DMS153 (cell line): Measurements from ENCODE around the gene FBXW2.

ENCODE experiments used
- DNase-seq: peaks from one replicate; lab custom pipeline; 2025; lab: John Stamatoyannopoulos, UW

Gene FBXW2

DNA sequence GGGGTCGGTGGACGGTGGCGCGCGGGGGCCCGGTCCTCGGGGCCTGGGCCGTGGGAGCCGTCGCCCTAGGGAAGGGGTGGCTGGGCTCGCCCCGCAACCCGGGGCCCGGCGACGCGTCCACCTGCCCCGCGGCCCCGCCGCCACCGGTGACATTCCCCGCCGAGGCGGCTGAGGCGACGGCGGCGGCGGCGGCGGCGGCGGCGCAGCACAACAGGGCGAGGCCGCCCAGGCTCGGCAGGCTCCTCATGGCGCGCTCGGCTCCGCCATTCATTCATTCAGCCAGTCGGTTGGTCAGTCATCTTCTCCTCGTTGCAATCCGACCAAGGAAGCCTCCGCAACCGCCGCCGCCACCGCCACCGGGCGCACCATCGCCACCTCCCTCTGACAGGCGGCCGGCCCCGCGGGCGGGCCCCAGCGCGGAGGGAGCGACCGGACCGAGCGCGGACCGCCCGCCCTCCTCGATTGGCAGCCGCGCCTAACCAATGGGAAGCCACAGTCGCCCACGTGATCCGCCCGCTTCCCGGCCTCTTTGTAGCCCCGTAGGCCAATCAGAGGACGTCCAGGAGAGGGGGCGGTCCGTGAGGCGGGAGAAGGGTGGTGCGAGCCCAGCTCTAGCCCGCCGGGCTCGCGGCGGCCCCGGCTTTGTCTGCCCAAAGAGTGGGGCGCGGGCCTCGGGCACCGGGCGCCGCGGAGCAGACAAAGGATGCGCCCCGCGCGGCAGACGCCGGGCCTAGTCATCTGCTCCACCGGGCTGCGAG, 78.9 kb downstream of the FBXW2 start, which contains the start of gene MEGF9:
Gene MEGF9 (minus strand): TSS at position 383 of the 758 bp plus-strand sequence. CDS start 112 bp downstream, at position 271.
- peak; percentile 95 for DNase-seq

DNA sequence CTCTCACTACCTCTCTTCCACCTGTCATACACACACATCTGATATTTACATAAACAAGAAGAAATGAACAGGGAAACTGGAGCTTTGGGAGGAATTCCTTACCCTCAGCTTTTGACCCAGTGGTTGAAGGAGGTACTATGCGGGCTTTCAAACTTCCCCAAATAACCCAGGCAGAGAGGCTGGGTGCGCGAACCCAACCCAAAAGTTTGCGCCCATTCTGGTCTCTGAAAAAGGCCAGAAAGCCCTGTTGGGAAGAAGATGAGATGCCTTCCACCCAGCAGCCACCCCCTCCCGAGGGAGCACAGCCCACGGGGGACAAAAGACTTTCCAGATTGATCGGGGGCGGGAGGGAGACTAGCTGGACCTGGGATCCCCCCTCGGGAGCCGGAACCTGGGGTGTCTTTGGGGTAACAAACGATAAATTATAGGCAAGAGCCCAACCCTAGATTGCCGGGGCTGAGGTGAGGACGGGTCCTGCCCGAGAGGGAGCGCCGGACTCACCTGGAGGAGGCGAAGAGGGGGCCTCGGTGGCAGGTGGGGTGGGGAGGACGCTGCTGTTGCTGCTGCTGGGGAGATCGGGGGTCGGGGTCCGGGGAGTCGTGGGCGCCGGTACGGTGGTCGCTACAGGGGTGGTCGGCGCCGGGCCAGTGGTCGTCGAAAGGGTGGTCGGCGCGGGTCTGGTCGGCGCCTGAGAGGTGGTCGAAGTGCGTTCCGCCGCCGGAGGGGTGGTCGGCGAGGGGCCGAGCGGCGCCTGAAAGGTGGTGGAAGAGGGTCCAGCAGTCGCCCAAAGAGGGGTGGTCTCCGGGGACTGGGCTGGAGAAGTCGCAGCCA, 79.7 kb downstream of the FBXW2 start:
- DNase-seq: no peak

DNA sequence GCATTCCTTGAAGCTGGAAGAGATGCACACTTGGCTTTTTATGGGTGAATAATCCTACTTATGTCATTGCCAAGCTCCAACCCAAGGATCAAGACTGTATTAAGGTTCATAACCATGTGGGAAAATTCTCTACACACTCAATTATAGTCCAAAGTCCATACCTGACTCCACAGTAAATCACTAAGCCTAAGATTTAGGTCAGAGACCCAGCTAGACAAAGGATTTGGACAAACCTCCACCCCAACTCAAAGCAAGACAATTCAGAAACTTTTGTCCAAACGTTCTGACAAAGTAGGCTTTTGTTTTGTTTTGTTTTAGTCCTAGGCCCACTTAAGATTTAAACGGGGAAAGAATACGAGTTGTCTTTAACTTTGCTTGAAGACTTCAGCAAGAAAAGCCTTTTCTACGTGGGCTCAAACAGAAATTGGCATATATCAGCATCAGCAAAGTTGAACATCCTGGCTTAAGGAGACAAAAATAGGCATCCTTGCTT, 80.6 kb downstream of the FBXW2 start:
- DNase-seq: no peak

GRCh38 chr9:120711841-120712538, 81.2 kb downstream of the FBXW2 start:
- DNase-seq: no peak

- no peak for DNase-seq
Observed at GRCh38 chr9:120711354-120711753, 81.9 kb downstream of the FBXW2 start.

DNA sequence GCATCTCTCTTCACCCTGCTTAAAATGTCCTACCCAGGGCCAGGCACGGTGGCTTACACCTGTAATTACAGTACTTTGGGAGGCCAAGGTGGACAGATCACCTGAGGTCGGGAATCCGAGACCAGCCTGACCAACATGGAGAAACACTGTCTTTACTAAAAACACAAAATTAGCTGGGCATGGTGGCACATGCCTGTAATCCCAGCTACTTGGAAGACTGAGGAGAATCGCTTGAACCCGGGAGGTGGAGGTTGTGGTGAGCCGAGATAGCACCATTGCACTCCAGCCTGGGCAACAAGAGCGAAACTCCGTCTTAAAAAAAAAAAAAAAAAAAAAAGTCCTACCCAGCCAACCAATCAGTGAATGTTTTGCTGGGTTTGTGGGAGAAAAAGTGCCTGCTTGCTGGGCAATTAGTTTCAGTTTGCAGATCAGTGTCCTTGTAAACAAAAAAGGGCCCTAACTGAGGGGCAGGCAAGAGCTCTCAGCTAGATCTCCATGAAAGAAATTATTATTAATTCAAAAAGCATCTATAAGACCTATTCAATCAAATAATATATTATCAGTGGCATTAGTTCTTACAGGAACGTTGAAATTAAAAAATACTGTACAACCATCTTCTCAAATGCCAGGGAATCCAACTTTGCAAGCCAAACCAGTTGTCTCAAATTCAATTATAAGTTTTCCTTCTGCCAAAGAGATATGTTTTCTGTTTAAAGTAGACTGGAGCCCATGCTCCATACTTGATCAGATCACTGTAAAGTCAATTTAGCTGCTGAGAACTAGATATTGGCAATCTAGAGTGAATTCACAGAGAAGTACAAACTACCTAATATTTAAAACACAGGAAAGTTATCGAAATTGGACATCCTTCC, 82.9 kb downstream of the FBXW2 start:
- no peak for DNase-seq

GRCh38 chr9:120708526-120709224, 84.5 kb downstream of the FBXW2 start:
- no peak for DNase-seq

- DNase-seq: no peak
Observed at GRCh38 chr9:120707170-120707569, 86.0 kb downstream of the FBXW2 start.
